KOPT-K1 (cell line): ENCODE data around the gene PTPRA.
"Not testable (repeated sequence)": the region's sequence is repeated elsewhere in the genome, so short reads cannot be mapped to it uniquely, and the experiment has no call there.

Source experiments
- H3K27ac ChIP-seq: fragments of 200-600 bp; sonication (generic); 2 replicates; pipeline ENCODE4 v1.5.1; 2016; ENCODE audit warnings: antibody characterized with exemption, mild to moderate bottlenecking, low read depth, low read length; ENCODE audit not compliant: poor library complexity, severe bottlenecking
- H3K36me3 ChIP-seq: fragments of 200-600 bp; sonication (generic); 2 replicates; pipeline ENCODE4 v1.5.1; 2017; ENCODE audit warnings: antibody characterized with exemption, mild to moderate bottlenecking, low read length, moderate library complexity; ENCODE audit not compliant: insufficient read depth
- H3K9me3 ChIP-seq: fragments of 200-600 bp; sonication (generic); 2 replicates; pipeline ENCODE4 v1.5.1; 2017; ENCODE audit warnings: antibody characterized with exemption, low read length, mild to moderate bottlenecking; ENCODE audit not compliant: insufficient read depth, poor library complexity, severe bottlenecking

The PTPRA gene

GRCh38 chr20:3067139-3068014 lies 194.1 kb downstream of the PTPRA start:
- Histone ChIP-seq H3K9me3 (no peaks in the 10 kb centered on the region), H3K27ac (no peak overlapping the region), H3K36me3 (no peaks in the 10 kb centered on the region)

GRCh38 chr20:3068075-3068474 lies 194.8 kb downstream of the PTPRA start:
- Histone ChIP-seq H3K36me3 (no peaks in the 10 kb centered on the region), H3K9me3 (no peaks in the 10 kb centered on the region), H3K27ac (no peak overlapping the region)

GRCh38 chr20:3068986-3069900 lies 196.0 kb downstream of the PTPRA start:
- H3K36me3 ChIP-seq, result no peaks in the 10 kb centered on the region
- no peaks in the 10 kb centered on the region for H3K9me3 ChIP-seq
- H3K27ac ChIP-seq, result no peak overlapping the region

DNA sequence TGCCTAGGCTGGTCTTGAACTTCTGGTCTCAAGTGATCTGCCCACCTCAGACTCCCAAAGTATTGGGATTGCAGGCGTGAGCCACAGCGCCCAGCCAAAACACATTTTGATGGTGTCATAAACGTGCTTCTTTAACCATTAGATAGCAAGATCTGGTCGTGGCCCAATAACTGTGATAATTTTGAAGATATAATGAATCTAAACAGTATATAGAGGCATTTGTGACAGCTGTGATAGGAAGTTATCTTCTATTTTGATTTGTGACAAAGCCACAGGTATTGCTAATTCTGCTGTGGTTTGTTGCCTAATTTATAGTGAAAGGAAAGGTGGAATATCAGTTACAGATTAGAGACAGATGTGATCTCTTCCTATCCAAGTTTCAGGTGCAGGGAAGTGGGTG lies 197.4 kb downstream of the PTPRA start:
- no peak overlapping the region for H3K27ac ChIP-seq
- no peaks in the 10 kb centered on the region for H3K36me3 ChIP-seq
- H3K9me3 ChIP-seq, result no peaks in the 10 kb centered on the region

- H3K36me3 ChIP-seq, result no peaks in the 10 kb centered on the region
- no peaks in the 10 kb centered on the region for H3K9me3 ChIP-seq
- no peak overlapping the region for H3K27ac ChIP-seq
These were observed 198.0 kb downstream of the PTPRA start for GRCh38 chr20:3071266-3071609.

DNA sequence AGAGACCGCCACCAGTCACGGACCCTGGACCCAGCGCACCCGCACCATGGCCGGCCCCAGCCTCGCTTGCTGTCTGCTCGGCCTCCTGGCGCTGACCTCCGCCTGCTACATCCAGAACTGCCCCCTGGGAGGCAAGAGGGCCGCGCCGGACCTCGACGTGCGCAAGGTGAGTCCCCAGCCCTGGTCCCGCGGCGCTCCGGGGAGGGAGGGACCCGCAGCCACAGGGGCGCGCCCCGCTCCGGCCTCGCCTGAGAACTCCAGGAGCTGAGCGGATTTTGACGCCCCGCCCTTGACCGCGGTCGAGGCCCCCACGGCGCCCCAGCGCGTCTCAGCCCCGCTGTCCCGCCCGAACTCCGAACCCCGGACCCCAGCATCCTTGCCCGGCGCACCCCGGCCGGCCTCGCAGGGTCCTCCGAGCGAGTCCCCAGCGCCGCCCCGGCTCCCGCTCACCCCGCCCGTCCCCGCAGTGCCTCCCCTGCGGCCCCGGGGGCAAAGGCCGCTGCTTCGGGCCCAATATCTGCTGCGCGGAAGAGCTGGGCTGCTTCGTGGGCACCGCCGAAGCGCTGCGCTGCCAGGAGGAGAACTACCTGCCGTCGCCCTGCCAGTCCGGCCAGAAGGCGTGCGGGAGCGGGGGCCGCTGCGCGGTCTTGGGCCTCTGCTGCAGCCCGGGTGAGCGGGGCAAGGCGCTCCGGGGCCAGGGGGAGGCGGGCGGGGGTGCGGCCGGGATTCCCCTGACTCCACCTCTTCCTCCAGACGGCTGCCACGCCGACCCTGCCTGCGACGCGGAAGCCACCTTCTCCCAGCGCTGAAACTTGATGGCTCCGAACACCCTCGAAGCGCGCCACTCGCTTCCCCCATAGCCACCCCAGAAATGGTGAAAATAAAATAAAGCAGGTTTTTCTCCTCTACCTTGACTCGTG lies 198.6 kb downstream of the PTPRA start, which contains the start of gene OXT:
OXT (plus strand) TSS at position 11 of the 920 bp plus-strand sequence; CDS start at position 47, 36 bp downstream.
- Histone ChIP-seq H3K36me3 (no peaks in the 10 kb centered on the region), H3K9me3 (no peaks in the 10 kb centered on the region), H3K27ac (no peak within 1 kb of the TSS)

GRCh38 chr20:3072530-3073250 lies 199.4 kb downstream of the PTPRA start:
- Histone ChIP-seq H3K36me3 (no peaks in the 10 kb centered on the region), H3K27ac (no peak overlapping the region), H3K9me3 (no peaks in the 10 kb centered on the region)

GRCh38 chr20:3073251-3073643 lies 200.0 kb downstream of the PTPRA start:
- H3K27ac ChIP-seq, H3K9me3 ChIP-seq, H3K36me3 ChIP-seq: not testable (repeated sequence)

GRCh38 chr20:3074812-3075211 lies 201.5 kb downstream of the PTPRA start:
- H3K36me3 ChIP-seq, result no peaks in the 10 kb centered on the region
- no peak overlapping the region for H3K27ac ChIP-seq
- no peaks in the 10 kb centered on the region for H3K9me3 ChIP-seq

DNA sequence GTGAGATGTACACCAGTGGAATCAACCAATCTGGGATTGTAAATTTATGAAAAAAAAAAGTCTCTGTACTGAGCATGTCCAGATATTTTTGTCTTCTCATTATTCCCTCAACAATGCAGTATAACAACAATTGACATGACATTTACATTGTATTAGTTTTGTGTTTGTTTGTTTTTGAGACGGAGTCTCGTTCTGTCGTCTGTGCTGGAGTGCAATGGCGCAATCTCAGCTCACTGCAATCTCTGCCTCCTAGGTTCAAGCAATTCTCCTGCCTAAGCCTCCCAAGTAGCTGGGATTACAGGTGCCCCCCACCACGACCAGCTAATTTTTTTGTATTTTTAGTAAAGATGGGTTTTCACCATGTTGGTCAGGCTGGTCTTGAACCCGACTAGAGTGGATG lies 202.0 kb downstream of the PTPRA start:
- not testable (repeated sequence) for H3K36me3 ChIP-seq, H3K9me3 ChIP-seq, H3K27ac ChIP-seq

- Histone ChIP-seq H3K9me3 (no peaks in the 10 kb centered on the region), H3K36me3 (no peaks in the 10 kb centered on the region), H3K27ac (no peak overlapping the region)
These were observed 204.4 kb downstream of the PTPRA start for GRCh38 chr20:3077618-3078134.

DNA sequence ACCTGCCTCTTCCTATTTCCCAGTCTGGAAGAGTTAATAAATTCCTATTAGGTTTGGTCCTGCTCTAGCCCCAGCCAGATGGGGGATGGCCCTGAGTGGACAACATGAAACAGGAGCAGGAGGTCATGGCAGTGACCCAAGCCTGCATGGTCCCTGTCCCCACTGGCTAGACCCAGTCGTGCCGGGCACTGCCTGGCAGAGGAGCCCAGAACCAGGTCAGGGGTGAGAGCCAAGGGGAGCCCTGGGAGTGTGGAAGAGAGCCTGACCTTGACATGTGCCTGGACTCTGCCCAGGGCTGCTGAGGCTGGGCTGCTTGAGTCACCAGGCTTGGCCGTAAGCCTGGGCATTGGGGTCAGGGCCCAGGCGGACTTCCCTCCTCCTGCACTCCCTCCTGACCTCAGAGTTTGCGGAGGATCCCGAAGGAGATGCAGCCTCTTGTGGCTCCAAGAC lies 207.7 kb downstream of the PTPRA start:
- Histone ChIP-seq H3K9me3 (no peaks in the 10 kb centered on the region), H3K36me3 (no peaks in the 10 kb centered on the region), H3K27ac (no peak overlapping the region)

DNA sequence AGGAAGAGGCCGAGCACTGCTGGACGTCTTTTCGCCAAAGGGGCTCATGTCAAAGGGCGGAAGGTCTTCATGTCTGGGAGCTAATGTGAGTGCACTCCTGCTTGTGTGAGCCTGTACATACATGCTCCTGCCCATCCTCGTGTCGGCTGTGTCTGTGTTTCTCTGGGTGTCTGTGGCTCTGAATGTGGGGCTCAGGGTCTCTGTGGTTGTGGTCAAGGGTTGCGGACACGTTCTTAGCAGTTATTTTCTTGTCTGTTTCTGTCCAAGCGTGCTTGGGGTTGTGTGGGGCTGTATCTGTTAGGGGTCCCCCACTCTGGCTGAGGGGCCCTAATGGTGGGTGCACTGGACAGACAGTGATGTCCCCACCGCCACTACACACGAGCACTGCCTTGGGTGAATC lies 208.4 kb downstream of the PTPRA start:
- H3K36me3 ChIP-seq, result no peaks in the 10 kb centered on the region

More for the DNA sequence above, 208.4 kb downstream of the PTPRA start:
- H3K9me3 ChIP-seq, result no peaks in the 10 kb centered on the region
- no peak overlapping the region for H3K27ac ChIP-seq
